Caco-2 (cell line): ENCODE results near the gene PIPOX. TPM values are rescaled to one million over a fixed set of nuclear protein-coding genes. Genes with fewer than 3 reads are reported as not detected.

Experiments used
- BruUV-seq: library from RNA; stranded (reverse); fragments of 400-500 nt; replicated peaks from 2 replicates; lab custom pipeline; 2021; lab: Mats Ljungman, UMichigan
- CTCF ChIA-PET: fragments of 300-600 bp; sonication (Branson Sonifier 250); formaldehyde crosslinking; loops from one replicate; lab custom pipeline; 2022; ENCODE audit warnings: antibody characterized with exemption; lab: Charles Lee
- POLR2A ChIA-PET: fragments of 300-600 bp; sonication (Branson Sonifier 250); formaldehyde crosslinking; loops from one replicate; lab custom pipeline; 2022; ENCODE audit warnings: antibody characterized with exemption; lab: Charles Lee
- DNase-seq, 2 experiments: peaks; one replicate each; pipeline versions ENCODE4 v3.0.0 to v3.0.0-alpha.2; 2020 to 2022
- H3K27me3 ChIP-seq: replicated peaks from 2 replicates; pipeline ENCODE4 v1.6.0; 2011; ENCODE audit warnings: low read length; ENCODE audit not compliant: control insufficient read depth, insufficient read depth
- H3K36me3 ChIP-seq: 2 replicates; pipeline ENCODE4 v1.5.1; 2011; ENCODE audit warnings: low read length; ENCODE audit not compliant: control insufficient read depth, insufficient read depth
- H3K4me1 ChIP-seq: fragments of 250-450 bp; sonication (Bioruptor Pico); 2 replicates; pipeline ENCODE4 v1.5.1; 2020; ENCODE audit warnings: mild to moderate bottlenecking
- H3K4me3 ChIP-seq: 2 replicates; pipeline ENCODE4 v1.5.1; 2011; ENCODE audit warnings: low read depth, mild to moderate bottlenecking, control low read depth, low read length
- H3K9me3 ChIP-seq: fragments of 250-450 bp; sonication (Bioruptor Pico); 2 replicates; pipeline ENCODE4 v1.5.1; 2020; ENCODE audit warnings: mild to moderate bottlenecking, moderate library complexity
- H3K27ac Mint-ChIP-seq: one replicate; pipeline ENCODE4 v1.8.0; 2022; ENCODE audit warnings: mixed read lengths; ENCODE audit not compliant: unreplicated experiment
- H3K27me3 Mint-ChIP-seq: one replicate; pipeline ENCODE4 v1.8.0; 2022; ENCODE audit warnings: mixed read lengths; ENCODE audit not compliant: insufficient read depth, unreplicated experiment
- H3K36me3 Mint-ChIP-seq: one replicate; pipeline ENCODE4 v1.8.0; 2022; ENCODE audit warnings: mild to moderate bottlenecking, mixed read lengths; ENCODE audit not compliant: insufficient read depth, unreplicated experiment
- H3K4me1 Mint-ChIP-seq: one replicate; pipeline ENCODE4 v1.8.0; 2022; ENCODE audit warnings: low read depth, mixed read lengths; ENCODE audit not compliant: unreplicated experiment
- H3K4me3 Mint-ChIP-seq: one replicate; pipeline ENCODE4 v1.8.0; 2022; ENCODE audit warnings: mild to moderate bottlenecking, moderate library complexity, mixed read lengths; ENCODE audit not compliant: unreplicated experiment
- H3K9me3 Mint-ChIP-seq: one replicate; pipeline ENCODE4 v1.8.0; 2022; ENCODE audit warnings: mixed read lengths; ENCODE audit not compliant: unreplicated experiment
- CTCF ChIP-seq, 2 experiments: fragments of 200-600 bp in 1 of 2; IDR thresholded peaks; 1 replicate in 1 of 2; 2 replicates in 1 of 2; pipeline versions ENCODE4 v1.5.1 to v1.8.0; 2011 to 2022; ENCODE audit warnings: antibody characterized with exemption in 1 of 2, control low read depth in 1 of 2, inconsistent platforms in 1 of 2, low read depth in 1 of 2, low read length in 1 of 2, mild to moderate bottlenecking in 1 of 2, moderate library complexity in 1 of 2; ENCODE audit not compliant: insufficient read depth in 1 of 2, severe bottlenecking in 1 of 2, unreplicated experiment in 1 of 2
- intact Hi-C: fragments of 100-400 bp; cut with micrococcal nuclease; formaldehyde crosslinking; loops from one replicate; pipeline ENCODE4 v1.10.0; 2022; ENCODE audit not compliant: unreplicated experiment
- total RNA-seq: library from RNA; stranded (reverse); gene quantifications from 2 replicates; pipeline ENCODE4 v1.2.3, GENCODE V29; 2022

PIPOX gene
- total RNA-seq, 1 experiment from 2014 or later, result 2.2 TPM

DNA sequence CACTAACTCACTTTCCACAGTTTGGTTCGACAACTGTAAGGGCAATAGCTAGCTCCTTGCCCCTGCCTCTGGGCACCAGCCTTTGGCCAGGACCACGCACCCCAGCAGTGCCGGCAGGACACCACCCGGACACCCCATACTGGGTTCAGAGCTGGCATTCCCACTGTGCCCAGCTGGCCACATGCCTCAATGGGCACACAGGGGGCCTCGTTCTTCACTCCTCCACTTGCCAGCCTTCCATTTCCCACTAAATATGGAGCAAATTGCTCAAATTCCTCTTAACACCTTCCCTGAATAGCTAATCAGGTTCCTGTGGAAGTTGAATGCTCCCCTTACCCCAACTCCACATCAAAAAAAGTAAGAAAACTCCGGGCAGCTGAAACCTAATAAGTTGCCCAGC, 52.5 kb downstream of the PIPOX start:
- no peak for DNase-seq
- Histone ChIP-seq H3K27me3 (no peaks in the 10 kb centered on the region), H3K9me3 (no peaks in the 10 kb centered on the region), H3K4me1 (no peaks in the 10 kb centered on the region), H3K4me3 (no peak overlapping the region), H3K36me3 (peaks cover 5% of the 10 kb centered on the region; the same call in 1 of the 2 replicates)
- no peaks in the 10 kb centered on the region for H3K9me3 Mint-ChIP-seq
- no peaks in the 10 kb centered on the region for H3K4me1 Mint-ChIP-seq
- H3K27ac Mint-ChIP-seq, result no peak overlapping the region
- ChIA-PET POLR2A (no interaction called here), CTCF (interaction anchor here (0.5 kb wide), 1 partner anchor 132 kb away, joined by 3 read pairs; no protein-coding TSS in a partner anchor)
- no TSS peak for BruUV-seq
- H3K4me3 Mint-ChIP-seq, result no peak overlapping the region
- intact Hi-C loops, result no loop called here
- no peak for TF ChIP-seq CTCF (IDR thresholded peaks at IDR 0.05; ENCODE audit: insufficient read depth in 1 of 2, low read depth in 1 of 2, low read length in 1 of 2, severe bottlenecking in 1 of 2, unreplicated experiment in 1 of 2)
- no peaks in the 10 kb centered on the region for H3K27me3 Mint-ChIP-seq
- peaks cover 22% of the 10 kb centered on the region for H3K36me3 Mint-ChIP-seq

DNA sequence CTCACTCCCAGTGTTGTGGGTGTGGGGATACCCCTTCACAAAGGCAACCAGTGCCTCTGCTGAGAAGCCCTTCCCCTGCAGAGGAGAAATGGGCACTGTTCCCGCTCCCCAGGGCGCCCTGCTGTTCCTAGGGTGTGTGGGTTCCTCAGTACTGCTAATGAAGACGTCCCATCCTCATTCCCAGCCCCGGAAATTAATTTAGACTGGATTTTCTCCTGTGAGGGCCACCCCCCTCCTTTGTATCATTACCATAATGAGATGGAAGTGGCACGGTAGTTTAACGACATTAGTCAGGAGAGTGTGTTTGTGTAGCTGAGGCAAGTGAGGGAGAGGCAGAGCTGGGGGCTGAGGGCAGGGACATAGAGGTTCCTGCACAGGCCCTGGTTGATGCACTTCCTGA, 53.2 kb downstream of the PIPOX start:
- Mint-ChIP-seq H3K27me3 (no peaks in the 10 kb centered on the region), H3K4me3 (no peak overlapping the region), H3K27ac (no peak overlapping the region), H3K4me1 (no peaks in the 10 kb centered on the region), H3K36me3 (peaks cover 22% of the 10 kb centered on the region), H3K9me3 (no peaks in the 10 kb centered on the region)
- CTCF ChIA-PET, result no interaction called here
- no peaks in the 10 kb centered on the region for H3K4me1 ChIP-seq
- no TSS peak for BruUV-seq
- H3K27me3 ChIP-seq, result no peaks in the 10 kb centered on the region
- H3K36me3 ChIP-seq, result peaks cover 5% of the 10 kb centered on the region; the same call in 1 of the 2 replicates
- intact Hi-C loops, result no loop called here
- H3K4me3 ChIP-seq, result no peak overlapping the region
- no peaks in the 10 kb centered on the region for H3K9me3 ChIP-seq
- no peak for TF ChIP-seq CTCF (IDR thresholded peaks at IDR 0.05; ENCODE audit: insufficient read depth in 1 of 2, low read depth in 1 of 2, low read length in 1 of 2, severe bottlenecking in 1 of 2, unreplicated experiment in 1 of 2)
- no peak for DNase-seq
- POLR2A ChIA-PET, result no interaction called here

- Histone ChIP-seq H3K4me3 (no peak overlapping the region), H3K9me3 (no peaks in the 10 kb centered on the region), H3K27me3 (no peaks in the 10 kb centered on the region), H3K36me3 (peaks cover 5% of the 10 kb centered on the region; the same call in 1 of the 2 replicates), H3K4me1 (no peaks in the 10 kb centered on the region)
- CTCF ChIA-PET, result no interaction called here
- no peaks in the 10 kb centered on the region for H3K4me1 Mint-ChIP-seq
- peaks cover 14% of the 10 kb centered on the region for H3K36me3 Mint-ChIP-seq
- TF ChIP-seq CTCF (IDR thresholded peaks at IDR 0.05; ENCODE audit: insufficient read depth in 1 of 2, low read depth in 1 of 2, low read length in 1 of 2, severe bottlenecking in 1 of 2, unreplicated experiment in 1 of 2), result no peak
- no peaks in the 10 kb centered on the region for H3K9me3 Mint-ChIP-seq
- no peak for DNase-seq
- BruUV-seq, result no TSS peak
- no peak overlapping the region for H3K4me3 Mint-ChIP-seq
- intact Hi-C loops, result no loop called here
- POLR2A ChIA-PET, result no interaction called here
- no peaks in the 10 kb centered on the region for H3K27me3 Mint-ChIP-seq
- no peak overlapping the region for H3K27ac Mint-ChIP-seq
These were observed 56.6 kb downstream of the PIPOX start for GRCh38 chr17:29099527-29099926.
